Right atrium auricular region (tissue), 2 donors: ENCODE data around the gene SLC4A9. TPM values are rescaled to one million over a fixed set of nuclear protein-coding genes. Genes with fewer than 3 reads are reported as not detected.

Source experiments
- DNase-seq: peaks from one replicate; pipeline ENCODE4 v3.0.0-alpha.2; 2019; ENCODE audit warnings: low spot score
- H3K27ac ChIP-seq, 2 donors: fragments of 200-600 bp; sonication (generic); 1 replicate in 1 of 2; 2 replicates in 1 of 2; pipeline ENCODE4 v1.5.1; 2016 to 2019
- H3K27me3 ChIP-seq, 2 donors: fragments of 200-600 bp; sonication (generic); one replicate each; pipeline versions ENCODE4 v1.5.1 to v1.6.0; 2017 to 2019
- H3K36me3 ChIP-seq: fragments of 200-600 bp; sonication (generic); one replicate; pipeline ENCODE4 v1.5.1; 2016
- H3K4me1 ChIP-seq, 2 donors: fragments of 200-600 bp; sonication (generic); one replicate each; pipeline versions ENCODE4 v1.5.1 to v1.6.0; 2017 to 2019
- H3K4me3 ChIP-seq, 2 donors: fragments of 200-600 bp; sonication (generic); 1 replicate in 1 of 2; 2 replicates in 1 of 2; pipeline ENCODE4 v1.5.1; 2017 to 2019; ENCODE audit warnings: mild to moderate bottlenecking in 1 of 2, moderate library complexity in 1 of 2
- H3K9me3 ChIP-seq, 2 donors: fragments of 200-600 bp; sonication (generic); one replicate each; pipeline ENCODE4 v1.5.1; 2019
- CTCF ChIP-seq, 2 donors: fragments of 200-600 bp; sonication (generic); IDR thresholded peaks; one replicate each; pipeline ENCODE4 v1.5.1; 2019; ENCODE audit warnings: antibody characterized with exemption in 2 of 2
- total RNA-seq, 2 donors: library from RNA; depleted of rRNA; stranded (reverse); fragments of >200 nt; gene quantifications; one replicate each; pipeline ENCODE4 v1.1.0, GENCODE V29; 2016

Gene SLC4A9
- total RNA-seq, 2 donors from 2014 or later, result not detected

DNA sequence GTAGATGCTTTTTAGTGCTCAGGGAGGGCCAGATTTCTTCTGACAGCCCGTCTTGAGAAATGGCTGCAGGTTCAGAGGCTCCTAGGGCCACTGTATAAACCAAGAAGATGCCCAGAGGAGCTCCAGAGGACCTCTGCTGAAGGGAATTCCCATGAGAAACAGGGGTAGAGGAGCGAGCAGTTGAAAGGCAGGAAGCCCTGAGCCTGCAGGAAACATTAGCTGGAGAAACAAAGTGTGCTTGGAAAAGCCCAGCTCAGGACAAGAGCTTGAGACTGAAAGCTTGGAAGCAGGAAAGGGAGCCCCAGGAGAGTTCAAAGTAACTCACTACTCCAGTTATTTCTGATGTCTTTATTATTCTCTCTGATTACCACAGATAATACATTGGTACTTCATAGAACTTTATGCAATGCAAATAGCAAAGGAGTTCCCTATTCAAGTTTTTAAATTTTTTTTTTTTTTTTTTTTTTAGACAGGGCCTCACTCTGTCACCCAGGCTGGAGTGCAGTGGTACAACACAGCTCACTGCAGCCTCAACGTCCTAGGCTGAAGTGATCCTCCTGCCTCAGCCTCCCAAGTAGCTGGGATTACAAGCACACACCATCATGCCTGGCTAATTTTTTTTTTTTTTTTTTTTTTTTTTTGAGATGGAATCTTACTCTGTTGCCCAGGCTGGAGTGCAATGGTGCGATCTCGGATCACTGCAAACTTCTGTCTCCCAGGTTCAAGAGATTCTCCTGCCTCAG is 30.1 kb upstream of the SLC4A9 start:
- DNase-seq, result no peak
- Histone ChIP-seq H3K4me3 (no peak overlapping the region), H3K27ac (peak overlapping the region in 1 of 2 donors; percentile 23), H3K36me3 (peaks cover 28% of the 10 kb centered on the region), H3K9me3 (no peaks in the 10 kb centered on the region), H3K27me3 (no peaks in the 10 kb centered on the region), H3K4me1 (peaks cover 0 to 26% of the 10 kb centered on the region in 2 donors)
- no peak for TF ChIP-seq CTCF (IDR thresholded peaks at IDR 0.05)

GRCh38 chr5:140331638-140332037 is 28.4 kb upstream of the SLC4A9 start:
- Histone ChIP-seq H3K9me3 (no peaks in the 10 kb centered on the region), H3K36me3 (peaks cover 36% of the 10 kb centered on the region), H3K4me1 (peaks cover 0 to 32% of the 10 kb centered on the region in 2 donors), H3K27ac (no peak overlapping the region), H3K4me3 (no peak overlapping the region), H3K27me3 (no peaks in the 10 kb centered on the region)
- DNase-seq, result no peak
- no peak for TF ChIP-seq CTCF (IDR thresholded peaks at IDR 0.05)

- no peak for DNase-seq
- TF ChIP-seq CTCF (IDR thresholded peaks at IDR 0.05), result peak in 1 of 2 donors; percentile 19
- peaks cover 0 to 55% of the 10 kb centered on the region in 2 donors for H3K4me1 ChIP-seq
- no peaks in the 10 kb centered on the region for H3K9me3 ChIP-seq
- peaks cover 43% of the 10 kb centered on the region for H3K36me3 ChIP-seq
- H3K27ac ChIP-seq, result peak overlapping the region; percentile 19 to 68
- no peaks in the 10 kb centered on the region for H3K27me3 ChIP-seq
- no peak overlapping the region for H3K4me3 ChIP-seq
These were observed 23.6 kb upstream of the SLC4A9 start for GRCh38 chr5:140336388-140336787.

DNA sequence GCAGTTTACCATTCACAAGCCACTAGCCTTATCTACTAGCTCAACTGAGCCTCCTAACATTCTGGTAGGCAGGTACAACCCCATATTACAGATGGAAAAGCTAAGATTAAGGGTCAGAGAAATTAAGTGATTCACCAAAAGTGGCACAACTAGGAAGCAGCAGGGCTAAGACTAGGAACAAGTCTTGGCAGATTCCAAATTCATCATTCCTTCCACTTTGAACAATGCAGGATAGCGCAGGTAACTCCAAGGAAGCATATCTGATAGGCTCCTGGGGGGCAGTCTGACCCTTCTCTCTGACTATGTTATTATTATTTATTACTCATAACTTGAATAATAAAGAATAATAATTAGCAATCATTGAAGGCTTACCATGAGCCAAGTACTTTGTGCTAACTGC is 22.1 kb upstream of the SLC4A9 start:
- H3K9me3 ChIP-seq, result no peaks in the 10 kb centered on the region
- H3K4me1 ChIP-seq, result peaks cover 0 to 70% of the 10 kb centered on the region in 2 donors
- no peak overlapping the region for H3K4me3 ChIP-seq
- H3K27ac ChIP-seq, result peak overlapping the region; percentile 20 to 42
- DNase-seq, result no peak
- H3K27me3 ChIP-seq, result no peaks in the 10 kb centered on the region
- peaks cover 34% of the 10 kb centered on the region for H3K36me3 ChIP-seq
- no peak for TF ChIP-seq CTCF (IDR thresholded peaks at IDR 0.05)

DNA sequence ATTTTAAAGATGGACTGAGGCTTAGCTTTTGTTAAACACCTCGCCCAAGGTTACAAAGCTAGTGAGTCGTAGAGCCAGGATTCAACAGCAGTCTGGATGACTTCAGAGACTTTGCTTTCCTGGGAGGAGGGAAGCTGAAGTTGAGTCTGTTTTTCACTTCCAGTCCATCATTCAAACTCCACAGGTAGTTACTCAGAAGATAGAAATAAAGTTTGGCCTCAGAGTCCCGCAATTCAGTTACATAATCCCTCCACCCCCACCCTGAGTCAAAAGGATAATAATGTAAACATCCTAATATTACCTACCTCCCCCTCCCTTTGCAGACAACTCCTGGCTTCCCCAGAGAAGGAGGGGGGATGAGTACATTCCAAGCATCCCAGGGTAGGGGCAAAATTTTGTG is 21.7 kb upstream of the SLC4A9 start:
- DNase-seq, result no peak
- H3K4me1 ChIP-seq, result peaks cover 0 to 75% of the 10 kb centered on the region in 2 donors
- peak overlapping the region in 1 of 2 donors; percentile 42 for H3K27ac ChIP-seq
- H3K27me3 ChIP-seq, result no peaks in the 10 kb centered on the region
- no peak overlapping the region for H3K4me3 ChIP-seq
- no peak for TF ChIP-seq CTCF (IDR thresholded peaks at IDR 0.05)
- H3K36me3 ChIP-seq, result peaks cover 29% of the 10 kb centered on the region
- no peaks in the 10 kb centered on the region for H3K9me3 ChIP-seq

GRCh38 chr5:140338908-140339307 is 21.1 kb upstream of the SLC4A9 start:
- Histone ChIP-seq H3K27me3 (no peaks in the 10 kb centered on the region), H3K36me3 (peaks cover 23% of the 10 kb centered on the region), H3K27ac (peak overlapping the region in 1 of 2 donors; percentile 42), H3K4me3 (no peak overlapping the region), H3K4me1 (peaks cover 0 to 78% of the 10 kb centered on the region in 2 donors), H3K9me3 (no peaks in the 10 kb centered on the region)
- DNase-seq, result no peak
- no peak for TF ChIP-seq CTCF (IDR thresholded peaks at IDR 0.05)
